ENCODE measurements around the gene ZSWIM8. TPM values are rescaled to one million over a fixed set of nuclear protein-coding genes. Genes with fewer than 3 reads are reported as not detected.

The ZSWIM8 gene
- total and polyA plus RNA-seq, 2 donors (not counting 3 experiments of a cell fraction or from before 2014, with no cell fraction given): 111 to 230 TPM

DNA sequence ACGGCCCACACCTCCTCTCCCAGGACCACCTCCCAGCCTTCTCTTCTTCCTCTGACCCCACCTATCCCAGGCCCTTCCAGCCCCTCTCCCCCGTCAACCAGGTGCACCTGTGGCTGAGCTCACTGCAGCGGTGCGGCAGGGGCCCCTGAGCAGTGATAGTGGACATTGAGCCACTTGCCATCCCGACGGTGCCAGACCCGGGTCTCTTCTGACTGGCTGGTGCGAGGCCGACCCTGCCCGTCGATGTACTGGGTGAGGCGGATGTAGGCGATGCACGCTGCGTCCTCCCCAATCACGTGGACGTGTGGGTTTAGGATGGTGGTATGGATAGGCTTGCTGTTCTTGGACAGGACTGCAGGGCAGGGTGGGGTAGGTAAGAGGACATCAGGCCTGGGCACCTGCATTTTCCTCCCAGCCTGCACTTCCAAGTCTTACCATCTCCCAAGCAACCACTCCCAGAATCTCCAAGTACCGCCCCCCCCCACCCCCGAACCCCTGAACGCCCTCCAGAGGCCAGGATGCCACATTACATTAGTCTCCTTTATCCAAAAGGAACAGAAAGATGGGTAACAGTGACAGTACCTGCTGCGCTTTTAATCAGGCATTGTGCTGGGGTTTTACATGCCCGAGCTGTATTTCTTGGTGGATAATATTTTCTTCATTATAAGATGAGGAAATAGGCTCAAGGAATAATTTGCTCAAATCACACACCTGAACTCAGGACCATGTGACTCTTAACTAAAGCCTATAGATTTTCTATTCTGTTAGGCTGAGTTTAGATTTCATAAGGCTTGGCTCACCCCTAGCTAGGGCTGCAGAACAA lies 29.7 kb downstream of the ZSWIM8 start:
- Histone ChIP-seq H3K4me2 (ENCODE audit: insufficient read depth, low read length) (peak overlapping the region; percentile 61), H3K9me1 (replicated peaks; ENCODE audit: control insufficient read depth, extremely low read depth, insufficient read depth, low read length) (no peaks in the 10 kb centered on the region), H3K4me3 (replicated peaks in 1 of 3; ENCODE audit: insufficient read depth in 1 of 3, low read depth in 1 of 3, low read length in 3 of 3) (no peak overlapping the region), H3K9me3 (replicated peaks; ENCODE audit: control insufficient read depth, insufficient read depth, low read length) (no peaks in the 10 kb centered on the region), H3K27me3 (ENCODE audit: control insufficient read depth in 2 of 2, insufficient read depth in 2 of 2, low read length in 2 of 2) (no peaks in the 10 kb centered on the region), H3K36me3 (ENCODE audit: control insufficient read depth in 2 of 2, extremely low read depth in 1 of 2, insufficient read depth in 2 of 2, low read length in 2 of 2) (peaks cover 8 to 10% of the 10 kb centered on the region in 2 experiments), H4K20me1 (replicated peaks; ENCODE audit: control insufficient read depth, extremely low read depth, insufficient read depth, low read length) (no peaks in the 10 kb centered on the region), H3K4me1 (ENCODE audit: control insufficient read depth, extremely low read depth, insufficient read depth, low read length) (peaks cover 42% of the 10 kb centered on the region), H3K79me2 (ENCODE audit: control insufficient read depth, insufficient read depth, low read length) (no peaks in the 10 kb centered on the region), H2AFZ (ENCODE audit: low read depth, low read length) (no peak overlapping the region), H3K9ac (replicated peaks; ENCODE audit: extremely low read depth, insufficient read depth, low read length) (peak overlapping the region; percentile 25), H3K27ac (ENCODE audit: insufficient read depth, low read depth, low read length) (peak overlapping the region; percentile 78)
- FAIRE-seq: no peak
- BruUV-seq (replicated peaks): no TSS peak
- ChIA-PET POLR2A (no interaction called here), CTCF (interaction anchor here (0.8 to 1.4 kb wide), 7 partner anchors 13 to 65 kb away, joined by 3 to 5 read pairs (median 3); no protein-coding TSS in a partner anchor)
- dilution Hi-C loops (cut with MboI; ENCODE audit: extremely low pct_ligation_motif_present, low sequenced_read_pairs) (no loop called here), intact Hi-C loops (cut with micrococcal nuclease) (loop anchor here (5.0 kb wide), 1 partner anchor 43 kb away; a partner anchor contains a TSS)
- no peak for TF ChIP-seq GATA2 (IDR thresholded peaks at IDR 0.05; ENCODE audit: insufficient read depth, insufficient read length, low read depth, low read length)
- TF ChIP-seq, protein P1, sequence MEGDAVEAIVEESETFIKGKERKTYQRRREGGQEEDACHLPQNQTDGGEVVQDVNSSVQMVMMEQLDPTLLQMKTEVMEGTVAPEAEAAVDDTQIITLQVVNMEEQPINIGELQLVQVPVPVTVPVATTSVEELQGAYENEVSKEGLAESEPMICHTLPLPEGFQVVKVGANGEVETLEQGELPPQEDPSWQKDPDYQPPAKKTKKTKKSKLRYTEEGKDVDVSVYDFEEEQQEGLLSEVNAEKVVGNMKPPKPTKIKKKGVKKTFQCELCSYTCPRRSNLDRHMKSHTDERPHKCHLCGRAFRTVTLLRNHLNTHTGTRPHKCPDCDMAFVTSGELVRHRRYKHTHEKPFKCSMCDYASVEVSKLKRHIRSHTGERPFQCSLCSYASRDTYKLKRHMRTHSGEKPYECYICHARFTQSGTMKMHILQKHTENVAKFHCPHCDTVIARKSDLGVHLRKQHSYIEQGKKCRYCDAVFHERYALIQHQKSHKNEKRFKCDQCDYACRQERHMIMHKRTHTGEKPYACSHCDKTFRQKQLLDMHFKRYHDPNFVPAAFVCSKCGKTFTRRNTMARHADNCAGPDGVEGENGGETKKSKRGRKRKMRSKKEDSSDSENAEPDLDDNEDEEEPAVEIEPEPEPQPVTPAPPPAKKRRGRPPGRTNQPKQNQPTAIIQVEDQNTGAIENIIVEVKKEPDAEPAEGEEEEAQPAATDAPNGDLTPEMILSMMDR (IDR thresholded peaks at IDR 0.05; ENCODE audit: extremely low read depth in 1 of 2, insufficient read depth in 1 of 2, low read depth in 1 of 2, low read length in 2 of 2): peak in 1 of 2 donors; percentile 38
- no peak for DNase-seq (ENCODE audit: low read depth, low spot score)

- Histone ChIP-seq H3K9me3 (replicated peaks; ENCODE audit: control insufficient read depth, insufficient read depth, low read length) (no peaks in the 10 kb centered on the region), H3K9ac (replicated peaks; ENCODE audit: extremely low read depth, insufficient read depth, low read length) (peak overlapping the region; percentile 25), H2AFZ (ENCODE audit: low read depth, low read length) (no peak overlapping the region), H3K36me3 (ENCODE audit: control insufficient read depth in 2 of 2, extremely low read depth in 1 of 2, insufficient read depth in 2 of 2, low read length in 2 of 2) (peaks cover 8 to 10% of the 10 kb centered on the region in 2 experiments), H3K27ac (ENCODE audit: insufficient read depth, low read depth, low read length) (peak overlapping the region; percentile 78), H3K4me1 (ENCODE audit: control insufficient read depth, extremely low read depth, insufficient read depth, low read length) (peaks cover 39% of the 10 kb centered on the region), H3K4me3 (replicated peaks in 1 of 3; ENCODE audit: insufficient read depth in 1 of 3, low read depth in 1 of 3, low read length in 3 of 3) (peak overlapping the region in 1 of 3 experiments; percentile 11), H3K27me3 (ENCODE audit: control insufficient read depth in 2 of 2, insufficient read depth in 2 of 2, low read length in 2 of 2) (no peaks in the 10 kb centered on the region), H4K20me1 (replicated peaks; ENCODE audit: control insufficient read depth, extremely low read depth, insufficient read depth, low read length) (no peaks in the 10 kb centered on the region), H3K79me2 (ENCODE audit: control insufficient read depth, insufficient read depth, low read length) (no peaks in the 10 kb centered on the region), H3K9me1 (replicated peaks; ENCODE audit: control insufficient read depth, extremely low read depth, insufficient read depth, low read length) (no peaks in the 10 kb centered on the region), H3K4me2 (ENCODE audit: insufficient read depth, low read length) (peak overlapping the region; percentile 61)
- FAIRE-seq: no peak
- POLR2A ChIA-PET: no interaction called here
- dilution Hi-C loops (cut with MboI; ENCODE audit: extremely low pct_ligation_motif_present, low sequenced_read_pairs) (no loop called here), intact Hi-C loops (cut with micrococcal nuclease) (no loop called here)
- TSS peak; percentile 17 for BruUV-seq (replicated peaks)
- DNase-seq (ENCODE audit: low read depth, low spot score): no peak
- CTCF ChIA-PET: interaction anchor here (0.8 to 1.4 kb wide), 10 partner anchors 10 to 64 kb away, joined by 3 to 5 read pairs (median 3); no protein-coding TSS in a partner anchor
- TF ChIP-seq JUN (IDR thresholded peaks at IDR 0.05; ENCODE audit: borderline replicate concordance, insufficient read depth, insufficient read length, low read depth): no peak
- no peak for TF ChIP-seq MYC (IDR thresholded peaks at IDR 0.05; ENCODE audit: low read depth, low read length)
- TF ChIP-seq GATA2 (IDR thresholded peaks at IDR 0.05; ENCODE audit: insufficient read depth, insufficient read length, low read depth, low read length): no peak
- TF ChIP-seq MAX (IDR thresholded peaks at IDR 0.05; ENCODE audit: insufficient read depth, insufficient read length): no peak
- TF ChIP-seq FOS (IDR thresholded peaks at IDR 0.05; ENCODE audit: borderline replicate concordance, insufficient read depth, low read length): no peak
- TF ChIP-seq POLR2AphosphoS5 (IDR thresholded peaks at IDR 0.05; ENCODE audit: insufficient read depth, low read depth, low read length): no peak
- TF ChIP-seq EZH2 (IDR thresholded peaks at IDR 0.05; ENCODE audit: borderline replicate concordance, low read depth, low read length, severe bottlenecking): no peak
- TF ChIP-seq, protein P1 (IDR thresholded peaks at IDR 0.05; ENCODE audit: extremely low read depth in 1 of 2, insufficient read depth in 1 of 2, low read depth in 1 of 2, low read length in 2 of 2): no peak
- no peak for TF ChIP-seq POLR2A (IDR thresholded peaks at IDR 0.05; ENCODE audit: low read depth, low read length)
Observed at GRCh38 chr10:73815719-73816030, 30.3 kb downstream of the ZSWIM8 start.
